GM12878 (cell line): ENCODE measurements around the gene STK40. TPM values are rescaled to one million over a fixed set of nuclear protein-coding genes. Genes with fewer than 3 reads are reported as not detected.

ENCODE experiments used
- ATAC-seq: fragments of 200-7000 bp; cut with Tn5 transposase; 3 replicates; pipeline ENCODE4 v1.9.1; 2020; ENCODE audit warnings: mild to moderate bottlenecking, moderate library complexity
- BruUV-seq: library from RNA; stranded (reverse); fragments of 400-500 nt; replicated peaks from 2 replicates; lab custom pipeline; 2021; lab: Mats Ljungman, UMichigan
- CTCF ChIA-PET: fragments of 300-600 bp; sonication (Branson Sonifier 250); formaldehyde crosslinking; extraction: SDS; loops from one replicate; lab custom pipeline; 2021; ENCODE audit warnings: inconsistent platforms; lab: Yijun Ruan, JAX
- POLR2A ChIA-PET: fragments of 350-600 bp; formaldehyde crosslinking; extraction: SDS; loops from one replicate; lab custom pipeline; 2021; ENCODE audit warnings: inconsistent platforms; lab: Charles Lee
- RAD21 ChIA-PET: fragments of 300-600 bp; sonication (Branson Sonifier 250); formaldehyde crosslinking; loops from one replicate; lab custom pipeline; 2023; ENCODE audit warnings: antibody characterized with exemption; ENCODE audit not compliant: unreplicated experiment; lab: Charles Lee
- SMC1A ChIA-PET: fragments of 300-600 bp; sonication (Branson Sonifier 250); formaldehyde crosslinking; loops from one replicate; lab custom pipeline; 2023; ENCODE audit not compliant: unreplicated experiment, uncharacterized antibody; lab: Charles Lee
- DNase-seq: peaks from one replicate; pipeline ENCODE4 v3.0.0-alpha.2; 2011; ENCODE audit warnings: low read depth, low spot score
- FAIRE-seq: peaks from 3 replicates; lab custom pipeline; 2011; peaks lifted over from hg19 to GRCh38; lab: Jason Lieb, UNC
- H2AFZ ChIP-seq: 2 replicates; pipeline ENCODE4 v1.6.0; 2011; ENCODE audit warnings: low read depth, low read length, control low read depth; ENCODE audit not compliant: control insufficient read depth
- H3K27ac ChIP-seq: 2 replicates; pipeline ENCODE4 v1.5.1; 2011; ENCODE audit warnings: control low read depth; ENCODE audit not compliant: control insufficient read depth, insufficient read depth
- H3K27me3 ChIP-seq, 2 experiments: replicated peaks in 1 of 2; 2 replicates each; pipeline versions ENCODE4 v1.6.0 to v1.6.1; 2011; ENCODE audit warnings: low read length in 1 of 2; ENCODE audit not compliant: control insufficient read depth in 2 of 2, insufficient read depth in 2 of 2
- H3K36me3 ChIP-seq, 2 experiments: 2 replicates each; pipeline ENCODE4 v1.5.1; 2011; ENCODE audit warnings: low read length in 1 of 2; ENCODE audit not compliant: control insufficient read depth in 2 of 2, insufficient read depth in 2 of 2
- H3K4me1 ChIP-seq: 2 replicates; pipeline ENCODE4 v1.6.1; 2011; ENCODE audit warnings: mild to moderate bottlenecking, low read length, moderate library complexity, mixed read lengths; ENCODE audit not compliant: control insufficient read depth, insufficient read depth
- H3K4me2 ChIP-seq: 2 replicates; pipeline ENCODE4 v1.6.0; 2011; ENCODE audit warnings: control low read depth; ENCODE audit not compliant: control insufficient read depth, insufficient read depth
- H3K4me3 ChIP-seq: fragments of 200-600 bp; sonication (generic); 2 replicates; pipeline ENCODE4 v1.5.1; 2016
- H3K79me2 ChIP-seq: 2 replicates; pipeline ENCODE4 v1.6.0; 2011; ENCODE audit warnings: low read length; ENCODE audit not compliant: control insufficient read depth, insufficient read depth
- H3K9ac ChIP-seq: 2 replicates; pipeline ENCODE4 v1.8.0; 2011; ENCODE audit warnings: low read length, control low read depth, mixed read lengths; ENCODE audit not compliant: control insufficient read depth, insufficient read depth
- H3K9me3 ChIP-seq: replicated peaks from 3 replicates; pipeline ENCODE4 v1.5.1; 2011; ENCODE audit warnings: mild to moderate bottlenecking, low read length; ENCODE audit not compliant: control insufficient read depth, insufficient read depth
- H4K20me1 ChIP-seq: 2 replicates; pipeline ENCODE4 v1.6.0; 2011; ENCODE audit not compliant: control insufficient read depth, insufficient read depth
- BACH1 ChIP-seq: fragments of 450-650 bp; IDR thresholded peaks from 2 replicates; pipeline ENCODE4 v1.6.1; 2017; ENCODE audit warnings: mild to moderate bottlenecking, borderline replicate concordance
- BMI1 ChIP-seq: fragments of 450-650 bp; IDR thresholded peaks from 2 replicates; pipeline ENCODE4 v1.6.1; 2016; ENCODE audit warnings: mild to moderate bottlenecking, moderate library complexity, borderline replicate concordance
- CREM ChIP-seq: IDR thresholded peaks from 2 replicates; pipeline ENCODE4 v1.6.1; 2014; ENCODE audit warnings: antibody characterized with exemption, low read depth
- MXI1 ChIP-seq: fragments of 150-350 bp; IDR thresholded peaks from 2 replicates; pipeline ENCODE4 v1.6.1; 2011; ENCODE audit warnings: low read depth, mild to moderate bottlenecking, inconsistent platforms, low read length, improper control_type of control experiment
- POLR2A ChIP-seq: IDR thresholded peaks from 2 replicates; pipeline ENCODE4 v1.6.1; 2011; ENCODE audit warnings: low read depth, mild to moderate bottlenecking, low read length
- POLR2AphosphoS2 ChIP-seq: IDR thresholded peaks from 2 replicates; pipeline ENCODE4 v1.6.1; 2011; ENCODE audit warnings: low read depth, mild to moderate bottlenecking, low read length, improper control_type of control experiment, moderate library complexity
- SIN3A ChIP-seq: IDR thresholded peaks from 2 replicates; pipeline ENCODE4 v1.6.1; 2012; ENCODE audit warnings: low read depth, low read length, improper control_type of control experiment
- SMARCA5 ChIP-seq: fragments of 450-650 bp; IDR thresholded peaks from 2 replicates; pipeline ENCODE4 v1.6.1; 2017; ENCODE audit warnings: mild to moderate bottlenecking
- STAT1 ChIP-seq: fragments of 450-650 bp; conservative IDR thresholded peaks from 2 replicates; pipeline ENCODE4 v1.6.1; 2014; ENCODE audit warnings: antibody characterized with exemption, mild to moderate bottlenecking
- SUPT20H ChIP-seq: IDR thresholded peaks from 2 replicates; pipeline ENCODE4 v1.6.1; 2011; ENCODE audit warnings: low read depth, mild to moderate bottlenecking, low read length, moderate library complexity, borderline replicate concordance; ENCODE audit not compliant: control insufficient read depth
- TCF12 ChIP-seq: IDR thresholded peaks from 2 replicates; pipeline ENCODE4 v1.6.1; 2011; ENCODE audit warnings: low read depth, mild to moderate bottlenecking, low read length
- ZNF207 ChIP-seq: fragments of 450-650 bp; IDR thresholded peaks from 2 replicates; pipeline ENCODE4 v1.6.1; 2014; ENCODE audit warnings: antibody characterized with exemption, mild to moderate bottlenecking, borderline replicate concordance
- WGBS: methylation state at CpG from one replicate; pipeline ENCODE4 v1.1.6; 2016; ENCODE audit warnings: low lambda C conversion rate; ENCODE audit not compliant: insufficient replicate concordance, insufficient coverage; ENCODE audit errors: missing lambda C conversion rate; 5-methylcytosine and 5-hydroxymethylcytosine counted together
- in situ Hi-C: fragments of 300-500 bp; cut with MboI; formaldehyde crosslinking; loops from 9 replicates; pipeline ENCODE4 v1.14.3; 2018; ENCODE audit warnings: mixed read lengths
- intact Hi-C: fragments of 100-400 bp; cut with micrococcal nuclease; formaldehyde crosslinking; loops from one replicate; pipeline ENCODE4 v1.14.2; 2022; ENCODE audit not compliant: unreplicated experiment
- polyA plus RNA-seq, 11 experiments: library from polyadenylated mRNA; depleted of rRNA in 4 of 11; unstranded in 6 of 11; stranded (reverse) in 5 of 11; fragments of >200 nt; fragmentation: Nextera tagmentation in 4 of 11; fragmentation: Illumina TruSeq in 1 of 11; extraction: Ambion mirVana in 4 of 11; extraction: Trizol in 1 of 11; gene quantifications; 1 replicate in 1 of 11; 2 replicates in 10 of 11; pipeline versions ENCODE4 v1.2.1 to v1.2.3, GENCODE V29; 2011 to 2016; ENCODE audit warnings: inconsistent platforms in 2 of 11, missing spikeins in 2 of 11, low read depth in 1 of 11
- total RNA-seq, 4 experiments: library from RNA; depleted of rRNA in 3 of 4; stranded (reverse); fragments of >200 nt in 3 of 4; fragmentation: Illumina TruSeq in 1 of 4; extraction: Trizol in 1 of 4; gene quantifications; 2 replicates each; pipeline versions ENCODE4 v1.2.1 to v1.2.3, GENCODE V29; 2013 to 2021
- TF ChIP-seq, protein P1 (sequence below): fragments of 450-650 bp; IDR thresholded peaks from 2 replicates; pipeline ENCODE4 v1.6.1; 2018; ENCODE audit warnings: mild to moderate bottlenecking, low read depth, moderate library complexity; ENCODE audit not compliant: partially characterized antibody
- TF ChIP-seq, protein P2 (sequence below): IDR thresholded peaks from 2 replicates; pipeline ENCODE4 v1.6.1; 2012; ENCODE audit warnings: improper control_type of control experiment, low read depth, low read length; ENCODE audit not compliant: insufficient replicate concordance

STK40 gene
- total and polyA plus RNA-seq, 10 of the 15 experiments (the other 5 are each of a cell fraction or from before 2014, with no cell fraction given): 0.27 to 51.0 (median 29.5) TPM

DNA sequence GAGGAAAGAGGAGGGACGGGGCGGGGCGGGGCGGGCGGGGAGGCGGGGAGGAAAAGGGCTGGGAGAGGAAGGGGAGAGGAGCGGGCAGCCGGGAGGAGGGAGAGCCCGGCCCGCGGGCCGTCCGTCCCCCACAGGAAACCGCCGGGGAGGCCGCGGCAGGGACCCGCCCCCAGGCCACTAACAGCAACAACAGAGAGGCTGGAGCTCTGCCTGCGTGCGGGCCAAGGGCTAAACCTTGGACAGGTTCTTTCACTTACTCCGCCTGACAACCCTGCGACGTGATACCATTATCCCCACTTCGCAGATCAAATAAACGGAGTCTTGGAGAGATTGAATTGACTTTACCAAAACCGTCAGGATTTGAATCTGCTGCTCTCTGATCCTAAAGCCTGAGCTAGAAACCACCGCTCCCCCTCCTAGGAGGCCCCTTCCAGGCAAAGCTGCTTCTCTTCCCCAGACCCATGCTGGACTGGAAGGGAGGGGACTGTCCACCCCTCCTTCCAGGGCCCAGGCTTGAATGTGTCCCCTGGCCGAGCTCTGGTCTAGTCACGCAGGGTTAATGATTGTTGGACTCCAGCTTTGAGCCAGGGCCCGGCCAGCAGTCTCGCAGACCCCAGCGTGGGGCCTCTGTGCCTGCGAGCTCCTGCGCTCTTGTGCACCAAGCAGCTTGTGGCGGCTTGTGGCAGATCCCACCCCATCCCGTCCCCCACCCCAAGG lies 61.9 kb downstream of the STK40 start, which contains the start of gene EVA1B:
Gene EVA1B, minus strand, starts transcription at position 10 of the 717 bp plus-strand sequence. CDS start 608 bp downstream, outside the sequence.
- intact Hi-C loops: no loop called here
- H3K27ac ChIP-seq: no peak within 1 kb of the TSS
- 14% methylated on average over 27 of the region's 36 CpGs for whole genome bisulfite sequencing
- TF ChIP-seq POLR2A (no peak; the same call in 1 of the 2 replicates), SIN3A (no peak), BACH1 (no peak), CREM (no peak), SMARCA5 (peak; percentile 51; the same call in 1 of the 2 replicates), POLR2AphosphoS2 (0 out of 2 replicates have a peak, but pooled peaks have one; percentile 6), MXI1 (no peak), ZNF207 (no peak), TCF12 (no peak), STAT1 (no peak), BMI1 (no peak), SUPT20H (no peak)
- TF ChIP-seq, protein P1, sequence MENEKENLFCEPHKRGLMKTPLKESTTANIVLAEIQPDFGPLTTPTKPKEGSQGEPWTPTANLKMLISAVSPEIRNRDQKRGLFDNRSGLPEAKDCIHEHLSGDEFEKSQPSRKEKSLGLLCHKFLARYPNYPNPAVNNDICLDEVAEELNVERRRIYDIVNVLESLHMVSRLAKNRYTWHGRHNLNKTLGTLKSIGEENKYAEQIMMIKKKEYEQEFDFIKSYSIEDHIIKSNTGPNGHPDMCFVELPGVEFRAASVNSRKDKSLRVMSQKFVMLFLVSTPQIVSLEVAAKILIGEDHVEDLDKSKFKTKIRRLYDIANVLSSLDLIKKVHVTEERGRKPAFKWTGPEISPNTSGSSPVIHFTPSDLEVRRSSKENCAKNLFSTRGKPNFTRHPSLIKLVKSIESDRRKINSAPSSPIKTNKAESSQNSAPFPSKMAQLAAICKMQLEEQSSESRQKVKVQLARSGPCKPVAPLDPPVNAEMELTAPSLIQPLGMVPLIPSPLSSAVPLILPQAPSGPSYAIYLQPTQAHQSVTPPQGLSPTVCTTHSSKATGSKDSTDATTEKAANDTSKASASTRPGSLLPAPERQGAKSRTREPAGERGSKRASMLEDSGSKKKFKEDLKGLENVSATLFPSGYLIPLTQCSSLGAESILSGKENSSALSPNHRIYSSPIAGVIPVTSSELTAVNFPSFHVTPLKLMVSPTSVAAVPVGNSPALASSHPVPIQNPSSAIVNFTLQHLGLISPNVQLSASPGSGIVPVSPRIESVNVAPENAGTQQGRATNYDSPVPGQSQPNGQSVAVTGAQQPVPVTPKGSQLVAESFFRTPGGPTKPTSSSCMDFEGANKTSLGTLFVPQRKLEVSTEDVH: no peak
- TF ChIP-seq, protein P2, sequence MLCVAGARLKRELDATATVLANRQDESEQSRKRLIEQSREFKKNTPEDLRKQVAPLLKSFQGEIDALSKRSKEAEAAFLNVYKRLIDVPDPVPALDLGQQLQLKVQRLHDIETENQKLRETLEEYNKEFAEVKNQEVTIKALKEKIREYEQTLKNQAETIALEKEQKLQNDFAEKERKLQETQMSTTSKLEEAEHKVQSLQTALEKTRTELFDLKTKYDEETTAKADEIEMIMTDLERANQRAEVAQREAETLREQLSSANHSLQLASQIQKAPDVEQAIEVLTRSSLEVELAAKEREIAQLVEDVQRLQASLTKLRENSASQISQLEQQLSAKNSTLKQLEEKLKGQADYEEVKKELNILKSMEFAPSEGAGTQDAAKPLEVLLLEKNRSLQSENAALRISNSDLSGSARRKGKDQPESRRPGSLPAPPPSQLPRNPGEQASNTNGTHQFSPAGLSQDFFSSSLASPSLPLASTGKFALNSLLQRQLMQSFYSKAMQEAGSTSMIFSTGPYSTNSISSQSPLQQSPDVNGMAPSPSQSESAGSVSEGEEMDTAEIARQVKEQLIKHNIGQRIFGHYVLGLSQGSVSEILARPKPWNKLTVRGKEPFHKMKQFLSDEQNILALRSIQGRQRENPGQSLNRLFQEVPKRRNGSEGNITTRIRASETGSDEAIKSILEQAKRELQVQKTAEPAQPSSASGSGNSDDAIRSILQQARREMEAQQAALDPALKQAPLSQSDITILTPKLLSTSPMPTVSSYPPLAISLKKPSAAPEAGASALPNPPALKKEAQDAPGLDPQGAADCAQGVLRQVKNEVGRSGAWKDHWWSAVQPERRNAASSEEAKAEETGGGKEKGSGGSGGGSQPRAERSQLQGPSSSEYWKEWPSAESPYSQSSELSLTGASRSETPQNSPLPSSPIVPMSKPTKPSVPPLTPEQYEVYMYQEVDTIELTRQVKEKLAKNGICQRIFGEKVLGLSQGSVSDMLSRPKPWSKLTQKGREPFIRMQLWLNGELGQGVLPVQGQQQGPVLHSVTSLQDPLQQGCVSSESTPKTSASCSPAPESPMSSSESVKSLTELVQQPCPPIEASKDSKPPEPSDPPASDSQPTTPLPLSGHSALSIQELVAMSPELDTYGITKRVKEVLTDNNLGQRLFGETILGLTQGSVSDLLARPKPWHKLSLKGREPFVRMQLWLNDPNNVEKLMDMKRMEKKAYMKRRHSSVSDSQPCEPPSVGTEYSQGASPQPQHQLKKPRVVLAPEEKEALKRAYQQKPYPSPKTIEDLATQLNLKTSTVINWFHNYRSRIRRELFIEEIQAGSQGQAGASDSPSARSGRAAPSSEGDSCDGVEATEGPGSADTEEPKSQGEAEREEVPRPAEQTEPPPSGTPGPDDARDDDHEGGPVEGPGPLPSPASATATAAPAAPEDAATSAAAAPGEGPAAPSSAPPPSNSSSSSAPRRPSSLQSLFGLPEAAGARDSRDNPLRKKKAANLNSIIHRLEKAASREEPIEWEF: no peak

More for the DNA sequence above, 61.9 kb downstream of the STK40 start, which contains the start of gene EVA1B:
- no peaks in the 10 kb centered on the region for H3K9me3 ChIP-seq
- ChIA-PET SMC1A (interaction anchor here (0.7 to 1.8 kb wide), 7 partner anchors 12 to 98 kb away, joined by 3 to 5 read pairs (median 3); no protein-coding TSS in a partner anchor), CTCF (interaction anchor here (1.0 to 1.7 kb wide), 6 partner anchors 17 to 174 kb away, joined by 3 to 10 read pairs (median 4); partner anchors contain the start of genes SH3D21 and TRAPPC3), RAD21 (interaction anchor here (0.8 to 1.9 kb wide), 7 partner anchors 14 to 98 kb away, joined by 3 to 5 read pairs (median 4); partner anchors contain the start of gene SH3D21), POLR2A (interaction anchor here (0.5 to 1.3 kb wide), 3 partner anchors 15 to 25 kb away, joined by 3 to 5 read pairs (median 4); partner anchors contain the start of gene SH3D21)
- peak within 1 kb of the TSS; percentile 70 for H3K4me3 ChIP-seq
- peak; percentile 69 for ATAC-seq
- no peaks in the 10 kb centered on the region for H3K36me3 ChIP-seq
- in situ Hi-C loops: no loop called here
- H3K4me2 ChIP-seq: peak within 1 kb of the TSS; percentile 97
- no peaks in the 10 kb centered on the region for H3K79me2 ChIP-seq
- FAIRE-seq: no peak
- H2AFZ ChIP-seq: peak within 1 kb of the TSS; percentile 10
- DNase-seq: no peak
- H3K27me3 ChIP-seq: no peaks in the 10 kb centered on the region
- H4K20me1 ChIP-seq: no peaks in the 10 kb centered on the region
- peaks cover 24% of the 10 kb centered on the region for H3K4me1 ChIP-seq
- no TSS peak for BruUV-seq
- H3K9ac ChIP-seq: peak within 1 kb of the TSS; percentile 47
